H1 (cell line): ENCODE measurements around the gene TRMT13. TPM values are rescaled to one million over a fixed set of nuclear protein-coding genes. Genes with fewer than 3 reads are reported as not detected.

Experiments used
- CTCF ChIA-PET: fragments of 300-600 bp; sonication (Branson Sonifier 250); formaldehyde crosslinking; loops from one replicate; lab custom pipeline; 2021; ENCODE audit not compliant: partially characterized antibody; lab: Charles Lee
- POLR2A ChIA-PET: fragments of 300-600 bp; sonication (Branson Sonifier 250); formaldehyde crosslinking; loops from one replicate; lab custom pipeline; 2021; ENCODE audit warnings: inconsistent platforms; ENCODE audit not compliant: partially characterized antibody; lab: Charles Lee
- DNase-seq, 2 experiments: peaks; one replicate each; pipeline versions ENCODE4 v3.0.0 to v3.0.0-alpha.2; 2010 to 2022; ENCODE audit warnings: low spot score in 2 of 2, low read depth in 1 of 2, mixed read lengths in 1 of 2
- FAIRE-seq: peaks from 2 replicates; lab custom pipeline; 2011; peaks lifted over from hg19 to GRCh38; lab: Jason Lieb, UNC
- H2AFZ ChIP-seq: 2 replicates; pipeline ENCODE4 v1.8.1; 2012; ENCODE audit warnings: low read length, inconsistent platforms
- H2AK5ac ChIP-seq: 2 replicates; pipeline ENCODE4 v1.6.1; 2013; ENCODE audit warnings: low read depth, low read length
- H2BK120ac ChIP-seq: replicated peaks from 2 replicates; pipeline ENCODE3; 2013; ENCODE audit warnings: low read depth, low read length, inconsistent platforms
- H2BK12ac ChIP-seq: 2 replicates; pipeline ENCODE4 v1.6.1; 2013; ENCODE audit warnings: low read depth, low read length
- H2BK15ac ChIP-seq: 2 replicates; pipeline ENCODE4 v1.6.1; 2013; ENCODE audit warnings: low read length
- H2BK20ac ChIP-seq: 2 replicates; pipeline ENCODE4 v1.6.1; 2013; ENCODE audit warnings: low read length
- H2BK5ac ChIP-seq: 2 replicates; pipeline ENCODE4 v1.6.1; 2013; ENCODE audit warnings: low read depth, low read length
- H3K14ac ChIP-seq: 2 replicates; pipeline ENCODE4 v1.6.1; 2013; ENCODE audit warnings: inconsistent platforms; ENCODE audit not compliant: insufficient read length
- H3K18ac ChIP-seq: 2 replicates; pipeline ENCODE4 v1.6.1; 2013; ENCODE audit warnings: low read length; ENCODE audit errors: extremely low read depth
- H3K23ac ChIP-seq: 2 replicates; pipeline ENCODE4 v1.6.1; 2013; ENCODE audit warnings: inconsistent platforms; ENCODE audit not compliant: insufficient read length
- H3K23me2 ChIP-seq: 2 replicates; pipeline ENCODE4 v1.6.1; 2013; ENCODE audit warnings: low read depth, low read length
- H3K27ac ChIP-seq: 2 replicates; pipeline ENCODE4 v1.6.1; 2011; ENCODE audit warnings: low read depth, low read length, inconsistent platforms
- H3K27me3 ChIP-seq, 4 experiments: replicated peaks in 1 of 4; 1 replicate in 1 of 4; 2 replicates in 3 of 4; pipeline versions ENCODE4 v1.6.1 to v1.8.1; 2011 to 2013; ENCODE audit warnings: low read length in 3 of 4, mild to moderate bottlenecking in 3 of 4, inconsistent platforms in 2 of 4, mixed read lengths in 2 of 4, moderate library complexity in 1 of 4; ENCODE audit not compliant: control insufficient read depth in 3 of 4, insufficient read depth in 3 of 4; ENCODE audit errors: extremely low read depth in 1 of 4
- H3K36me3 ChIP-seq, 4 experiments: 2 replicates each; pipeline versions ENCODE4 v1.6.1 to v1.8.1; 2011 to 2013; ENCODE audit warnings: mild to moderate bottlenecking in 4 of 4, low read length in 3 of 4, moderate library complexity in 2 of 4, control low read depth in 1 of 4, inconsistent platforms in 1 of 4; ENCODE audit not compliant: insufficient read depth in 4 of 4, control insufficient read depth in 2 of 4
- H3K4ac ChIP-seq: replicated peaks from 2 replicates; pipeline ENCODE3; 2013; ENCODE audit warnings: low read length, low read depth, mixed read lengths, inconsistent platforms; ENCODE audit not compliant: insufficient read length
- H3K4me1 ChIP-seq, 4 experiments: replicated peaks in 1 of 4; 1 replicate in 1 of 4; 2 replicates in 3 of 4; pipeline versions ENCODE4 v1.6.1 to v1.8.1; 2011 to 2013; ENCODE audit warnings: low read length in 3 of 4, inconsistent platforms in 2 of 4, mixed read lengths in 1 of 4; ENCODE audit not compliant: insufficient read depth in 4 of 4, control insufficient read depth in 3 of 4
- H3K4me2 ChIP-seq, 2 experiments: 2 replicates each; pipeline versions ENCODE4 v1.6.1 to v1.8.1; 2011 to 2013; ENCODE audit warnings: low read depth in 2 of 2, low read length in 2 of 2, control low read depth in 1 of 2, inconsistent platforms in 1 of 2, mild to moderate bottlenecking in 1 of 2; ENCODE audit not compliant: insufficient read depth in 1 of 2
- H3K4me3 ChIP-seq, 4 experiments: fragments of 200-600, 300-600 bp in 1 of 4; sonication (generic), shearing (Covaris generic), sonication (Bioruptor Twin) in 1 of 4; 2 replicates each; pipeline versions ENCODE4 v1.5.1 to v1.8.1; 2011 to 2016; ENCODE audit warnings: low read length in 4 of 4, low read depth in 3 of 4, control low read depth in 2 of 4, inconsistent platforms in 2 of 4, mild to moderate bottlenecking in 2 of 4, mixed read lengths in 1 of 4, moderate library complexity in 1 of 4; ENCODE audit not compliant: insufficient read depth in 2 of 4; ENCODE audit errors: extremely low read depth in 1 of 4
- H3K56ac ChIP-seq: replicated peaks from 2 replicates; pipeline ENCODE3; 2013; ENCODE audit warnings: low read depth, mild to moderate bottlenecking, mixed read lengths, low read length, inconsistent platforms; ENCODE audit not compliant: insufficient read length
- H3K79me1 ChIP-seq: 2 replicates; pipeline ENCODE4 v1.6.1; 2013; ENCODE audit warnings: low read depth, low read length, control low read depth
- H3K79me2 ChIP-seq, 2 experiments: 2 replicates each; pipeline versions ENCODE4 v1.6.1 to v1.8.1; 2012 to 2013; ENCODE audit warnings: low read length in 2 of 2, mild to moderate bottlenecking in 2 of 2, inconsistent platforms in 1 of 2; ENCODE audit not compliant: insufficient read depth in 2 of 2, control insufficient read depth in 1 of 2
- H3K9ac ChIP-seq, 4 experiments: replicated peaks in 1 of 4; 1 replicate in 1 of 4; 2 replicates in 3 of 4; pipeline versions ENCODE4 v1.6.1 to v1.8.1; 2011 to 2013; ENCODE audit warnings: low read depth in 3 of 4, low read length in 3 of 4, control low read depth in 2 of 4, mild to moderate bottlenecking in 2 of 4, moderate library complexity in 2 of 4, inconsistent platforms in 1 of 4; ENCODE audit errors: extremely low read depth in 1 of 4
- H3K9me3 ChIP-seq, 2 experiments: 2 replicates each; pipeline versions ENCODE4 v1.6.1 to v1.8.1; 2012 to 2013; ENCODE audit warnings: mild to moderate bottlenecking in 2 of 2, moderate library complexity in 2 of 2, control low read depth in 1 of 2, inconsistent platforms in 1 of 2, low read depth in 1 of 2, low read length in 1 of 2, mixed read lengths in 1 of 2; ENCODE audit not compliant: insufficient read depth in 2 of 2
- H4K20me1 ChIP-seq, 2 experiments: replicated peaks in 1 of 2; 2 replicates each; pipeline versions ENCODE3 to v1.8.1; 2011 to 2013; ENCODE audit warnings: inconsistent platforms in 2 of 2, low read length in 2 of 2, mild to moderate bottlenecking in 1 of 2; ENCODE audit not compliant: insufficient read depth in 2 of 2, control insufficient read depth in 1 of 2
- H4K5ac ChIP-seq: 2 replicates; pipeline ENCODE4 v1.6.1; 2013; ENCODE audit warnings: low read length, low read depth, mixed read lengths, inconsistent platforms; ENCODE audit not compliant: insufficient read length
- H4K8ac ChIP-seq: 2 replicates; pipeline ENCODE4 v1.8.0; 2013; ENCODE audit warnings: mild to moderate bottlenecking, moderate library complexity, low read length, inconsistent platforms; ENCODE audit not compliant: insufficient read depth; ENCODE audit errors: extremely low read depth
- H4K91ac ChIP-seq: replicated peaks from 2 replicates; pipeline ENCODE3; 2013; ENCODE audit warnings: low read length, mixed read lengths, inconsistent platforms; ENCODE audit not compliant: insufficient read length
- BACH1 ChIP-seq: IDR thresholded peaks from 2 replicates; pipeline ENCODE4 v1.6.1; 2012; ENCODE audit warnings: low read length, improper control_type of control experiment
- BCL11A ChIP-seq, 2 experiments: IDR thresholded peaks; one replicate each; pipeline ENCODE4 v1.6.1; 2011; ENCODE audit warnings: low read depth in 2 of 2, low read length in 2 of 2, mild to moderate bottlenecking in 2 of 2
- BRCA1 ChIP-seq: IDR thresholded peaks from 2 replicates; pipeline ENCODE4 v1.6.1; 2012; ENCODE audit warnings: low read depth, low read length, improper control_type of control experiment
- CEBPB ChIP-seq: IDR thresholded peaks from 2 replicates; pipeline ENCODE4 v1.6.1; 2012; ENCODE audit warnings: low read depth, low read length
- EP300 ChIP-seq, 2 experiments: IDR thresholded peaks; 1 replicate in 1 of 2; 2 replicates in 1 of 2; pipeline ENCODE4 v1.6.1; 2011 to 2012; ENCODE audit warnings: low read depth in 2 of 2, low read length in 2 of 2, mild to moderate bottlenecking in 2 of 2, borderline replicate concordance in 1 of 2, inconsistent platforms in 1 of 2, moderate library complexity in 1 of 2
- NRF1 ChIP-seq: IDR thresholded peaks from 2 replicates; pipeline ENCODE4 v1.6.1; 2011; ENCODE audit warnings: mild to moderate bottlenecking, low read depth, low read length, improper control_type of control experiment
- POU5F1 ChIP-seq: IDR thresholded peaks from 2 replicates; pipeline ENCODE4 v1.6.1; 2011; ENCODE audit warnings: low read depth, mild to moderate bottlenecking, low read length, moderate library complexity
- SIN3A ChIP-seq, 2 experiments: IDR thresholded peaks in 1 of 2; conservative IDR thresholded peaks in 1 of 2; 2 replicates each; pipeline ENCODE4 v1.6.1; 2011 to 2012; ENCODE audit warnings: low read length in 2 of 2, improper control_type of control experiment in 1 of 2, low read depth in 1 of 2, mild to moderate bottlenecking in 1 of 2
- SRF ChIP-seq: IDR thresholded peaks from 2 replicates; pipeline ENCODE4 v1.6.1; 2011; ENCODE audit warnings: mild to moderate bottlenecking, low read depth, low read length, moderate library complexity
- WGBS, 2 experiments: shearing (Covaris generic) in 1 of 2; methylation state at CpG; one replicate each; pipeline versions ENCODE4 v1.1.6 to v1.1.7; 2013 to 2015; ENCODE audit warnings: low lambda C conversion rate in 2 of 2, mixed read lengths in 2 of 2, inconsistent platforms in 1 of 2, low coverage in 1 of 2, missing lambda C conversion rate in 1 of 2; ENCODE audit not compliant: insufficient replicate concordance in 2 of 2, insufficient coverage in 1 of 2, insufficient read length in 1 of 2; ENCODE audit errors: extremely low coverage in 1 of 2, missing lambda C conversion rate in 1 of 2; 5-methylcytosine and 5-hydroxymethylcytosine counted together
- polyA plus RNA-seq, 7 experiments: library from polyadenylated mRNA; depleted of rRNA in 3 of 7; stranded (reverse) in 5 of 7; unstranded in 2 of 7; fragments of >200 nt in 5 of 7; fragments of 200-250 nt in 2 of 7; gene quantifications; 1 replicate in 5 of 7; 2 replicates in 1 of 7; 4 replicates in 1 of 7; pipeline versions ENCODE4 v1.2.1 to v1.2.3, GENCODE V29; 2011 to 2013; ENCODE audit warnings: missing spikeins in 2 of 7, mixed read lengths in 2 of 7
- total RNA-seq: library from RNA; stranded (reverse); fragmentation: NEBNext Ultra II Directional; extraction: Animal tissue kit (Norgen Biotek cat#: 25700); gene quantifications from 2 replicates; pipeline ENCODE4 v1.2.1, GENCODE V29; 2021
- TF ChIP-seq, protein P1 (sequence below): IDR thresholded peaks from 2 replicates; pipeline ENCODE4 v1.6.1; 2012; ENCODE audit warnings: inconsistent platforms
- TF ChIP-seq, protein P2 (sequence below): IDR thresholded peaks from 2 replicates; pipeline ENCODE4 v1.6.1; 2011; ENCODE audit warnings: low read length, improper control_type of control experiment
- TF ChIP-seq, protein P3 (sequence below): IDR thresholded peaks from 2 replicates; pipeline ENCODE4 v1.6.1; 2012; ENCODE audit warnings: inconsistent platforms

Gene TRMT13
- total and polyA plus RNA-seq, 2 of the 8 experiments (the other 6 are each of a cell fraction or from before 2014, with no cell fraction given): 3.6 to 14.8 TPM

DNA sequence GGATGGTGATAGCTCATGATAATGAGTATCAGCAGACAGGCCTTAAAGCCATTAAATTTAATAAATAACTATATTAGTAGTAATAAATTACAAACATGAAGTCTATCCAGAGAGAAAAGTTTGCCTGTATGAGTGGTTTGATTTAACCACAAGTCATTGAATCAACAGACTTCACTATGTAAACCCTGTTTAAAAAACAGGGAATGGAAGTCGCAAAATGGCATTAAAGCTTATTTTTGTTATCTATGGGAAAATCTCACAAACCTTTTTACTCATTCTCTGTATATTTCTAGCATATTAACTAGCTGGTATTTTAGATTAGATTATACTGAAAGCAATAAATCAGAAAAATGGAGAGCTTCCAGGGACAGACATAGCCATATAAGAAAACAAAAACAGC, 45.6 kb upstream of the TRMT13 start:
- 85% methylated on average over 1 of the region's 1 CpG; no CpG with 5 or more reads in 1 of the 2 experiments for WGBS, 2 experiments
- H3K4ac ChIP-seq: no peak overlapping the region
- H4K8ac ChIP-seq: no peak overlapping the region
- H4K91ac ChIP-seq: no peak overlapping the region
- H3K27ac ChIP-seq: no peak overlapping the region
- H2BK120ac ChIP-seq: no peak overlapping the region
- no peak overlapping the region for H3K4me2 ChIP-seq
- no peaks in the 10 kb centered on the region for H3K79me2 ChIP-seq
- POLR2A ChIA-PET: interaction anchor here (0.7 kb wide), 1 partner anchor 46 kb away, joined by 3 read pairs; the partner anchor contains the start of genes SASS6 and TRMT13
- no peaks in the 10 kb centered on the region for H4K20me1 ChIP-seq
- no peaks in the 10 kb centered on the region for H3K23me2 ChIP-seq
- no peak overlapping the region for H2BK15ac ChIP-seq
- no peak overlapping the region for H2AFZ ChIP-seq
- H3K14ac ChIP-seq: no peak overlapping the region
- no peak overlapping the region for H2BK20ac ChIP-seq
- no peak overlapping the region for H2AK5ac ChIP-seq
- H3K56ac ChIP-seq: no peak overlapping the region
- peaks cover 0 to 43% (median 7%) of the 10 kb centered on the region in 4 experiments; a peak in 2 of 8 replicates for H3K36me3 ChIP-seq
- FAIRE-seq (no peak), DNase-seq (no peak)
- H3K79me1 ChIP-seq: no peaks in the 10 kb centered on the region
- no peaks in the 10 kb centered on the region for H3K9me3 ChIP-seq
- CTCF ChIA-PET: no interaction called here
- H3K4me1 ChIP-seq: peaks cover 0 to 4% (median 0%) of the 10 kb centered on the region in 4 experiments; a peak in 1 of 7 replicates
- H3K9ac ChIP-seq: no peak overlapping the region
- no peak overlapping the region for H2BK12ac ChIP-seq
- no peak overlapping the region for H3K18ac ChIP-seq
- H3K4me3 ChIP-seq: no peak overlapping the region
- no peak overlapping the region for H4K5ac ChIP-seq
- H3K27me3 ChIP-seq: no peaks in the 10 kb centered on the region
- H3K23ac ChIP-seq: no peak overlapping the region
- no peak overlapping the region for H2BK5ac ChIP-seq
- TF ChIP-seq, protein P1, sequence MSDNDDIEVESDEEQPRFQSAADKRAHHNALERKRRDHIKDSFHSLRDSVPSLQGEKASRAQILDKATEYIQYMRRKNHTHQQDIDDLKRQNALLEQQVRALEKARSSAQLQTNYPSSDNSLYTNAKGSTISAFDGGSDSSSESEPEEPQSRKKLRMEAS: no peak
- TF ChIP-seq NRF1: no peak
- TF ChIP-seq BCL11A (IDR thresholded peaks at IDR 0.05; ENCODE audit: low read depth in 2 of 2, low read length in 2 of 2): no peak
- no peak for TF ChIP-seq SRF
- no peak for TF ChIP-seq BACH1
- no peak for TF ChIP-seq POU5F1
- TF ChIP-seq, protein P2, sequence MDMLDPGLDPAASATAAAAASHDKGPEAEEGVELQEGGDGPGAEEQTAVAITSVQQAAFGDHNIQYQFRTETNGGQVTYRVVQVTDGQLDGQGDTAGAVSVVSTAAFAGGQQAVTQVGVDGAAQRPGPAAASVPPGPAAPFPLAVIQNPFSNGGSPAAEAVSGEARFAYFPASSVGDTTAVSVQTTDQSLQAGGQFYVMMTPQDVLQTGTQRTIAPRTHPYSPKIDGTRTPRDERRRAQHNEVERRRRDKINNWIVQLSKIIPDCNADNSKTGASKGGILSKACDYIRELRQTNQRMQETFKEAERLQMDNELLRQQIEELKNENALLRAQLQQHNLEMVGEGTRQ: no peak
- no peak for TF ChIP-seq CEBPB
- TF ChIP-seq BRCA1: no peak
- no peak for TF ChIP-seq EP300 (IDR thresholded peaks at IDR 0.05; ENCODE audit: borderline replicate concordance in 1 of 2, low read depth in 2 of 2, low read length in 2 of 2)
- TF ChIP-seq SIN3A (conservative IDR thresholded peaks at IDR 0.05 in 1 of 2, IDR thresholded peaks at IDR 0.05 in 1 of 2; ENCODE audit: low read depth in 1 of 2, low read length in 2 of 2): no peak
- TF ChIP-seq, protein P3, sequence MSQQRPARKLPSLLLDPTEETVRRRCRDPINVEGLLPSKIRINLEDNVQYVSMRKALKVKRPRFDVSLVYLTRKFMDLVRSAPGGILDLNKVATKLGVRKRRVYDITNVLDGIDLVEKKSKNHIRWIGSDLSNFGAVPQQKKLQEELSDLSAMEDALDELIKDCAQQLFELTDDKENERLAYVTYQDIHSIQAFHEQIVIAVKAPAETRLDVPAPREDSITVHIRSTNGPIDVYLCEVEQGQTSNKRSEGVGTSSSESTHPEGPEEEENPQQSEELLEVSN: no peak
